PC-3 (cell line): ENCODE results near the gene VRK3. TPM values are rescaled to one million over a fixed set of nuclear protein-coding genes. Genes with fewer than 3 reads are reported as not detected.

Source experiments
- ATAC-seq: fragments of 200-7000 bp; cut with Tn5 transposase; 2 replicates; pipeline ENCODE4 v1.9.1; 2020; ENCODE audit warnings: mild to moderate bottlenecking, moderate library complexity
- BruUV-seq: library from RNA; stranded (reverse); fragments of 400-500 nt; replicated peaks from 2 replicates; lab custom pipeline; 2021; lab: Mats Ljungman, UMichigan
- CTCF ChIA-PET: fragments of 300-600 bp; sonication (Branson Sonifier 250); formaldehyde crosslinking; loops from one replicate; lab custom pipeline; 2022; ENCODE audit warnings: antibody characterized with exemption; lab: Charles Lee
- POLR2A ChIA-PET: fragments of 300-600 bp; sonication (Branson Sonifier 250); formaldehyde crosslinking; loops from one replicate; lab custom pipeline; 2022; ENCODE audit warnings: antibody characterized with exemption; ENCODE audit not compliant: unreplicated experiment; lab: Charles Lee
- DNase-seq: peaks from one replicate; pipeline ENCODE4 v3.0.0-alpha.2; 2015
- H2AFZ ChIP-seq: fragments of 300-600 bp; sonication (generic); 2 replicates; pipeline ENCODE4 v1.6.0; 2016; ENCODE audit warnings: antibody characterized with exemption, low read length
- H3F3A ChIP-seq: fragments of 300-600 bp; sonication (generic); one replicate; pipeline ENCODE4 v1.6.0; 2017; ENCODE audit warnings: antibody characterized with exemption, low read length, control low read depth, mild to moderate bottlenecking; ENCODE audit not compliant: unreplicated experiment
- H3K27ac ChIP-seq: fragments of 300-600 bp; sonication (generic); 2 replicates; pipeline ENCODE4 v1.5.1; 2016; ENCODE audit warnings: mild to moderate bottlenecking, low read length
- H3K27me3 ChIP-seq: fragments of 300-600 bp; sonication (generic); 2 replicates; pipeline ENCODE4 v1.6.1; 2016; ENCODE audit warnings: low read length, mixed read lengths
- H3K36me3 ChIP-seq: fragments of 300-600 bp; sonication (generic); 2 replicates; pipeline ENCODE4 v1.6.1; 2016; ENCODE audit warnings: low read depth, mixed run types, low read length, mixed read lengths
- H3K4me1 ChIP-seq: fragments of 300-600 bp; sonication (generic); 2 replicates; pipeline ENCODE4 v1.5.1; 2016; ENCODE audit warnings: low read length; ENCODE audit not compliant: insufficient read depth
- H3K4me2 ChIP-seq: fragments of 300-600 bp; sonication (generic); 2 replicates; pipeline ENCODE4 v1.6.0; 2016; ENCODE audit warnings: low read length
- H3K4me3 ChIP-seq: fragments of 300-600 bp; sonication (generic); 2 replicates; pipeline ENCODE4 v1.5.1; 2016; ENCODE audit warnings: mild to moderate bottlenecking, low read length, mixed read lengths
- H3K79me2 ChIP-seq: fragments of 300-600 bp; sonication (generic); 2 replicates; pipeline ENCODE4 v1.6.1; 2017; ENCODE audit warnings: low read length, mixed read lengths
- H3K9ac ChIP-seq: fragments of 300-600 bp; sonication (generic); 2 replicates; pipeline ENCODE4 v1.6.0; 2016; ENCODE audit warnings: mild to moderate bottlenecking, low read length
- H3K9me2 ChIP-seq: fragments of 300-600 bp; sonication (generic); replicated peaks from 2 replicates; pipeline ENCODE4 v1.6.1; 2016; ENCODE audit warnings: mixed run types, low read length, mixed read lengths
- H3K9me3 ChIP-seq: fragments of 300-600 bp; sonication (generic); 2 replicates; pipeline ENCODE4 v1.6.1; 2016; ENCODE audit warnings: low read length, mixed read lengths
- H4K20me1 ChIP-seq: fragments of 300-600 bp; sonication (generic); 2 replicates; pipeline ENCODE4 v1.6.1; 2016; ENCODE audit warnings: low read length, mixed read lengths
- EZH2 ChIP-seq: fragments of 300-600 bp; sonication (generic); IDR thresholded peaks from one replicate; pipeline ENCODE4 v1.6.1; 2017; ENCODE audit warnings: antibody characterized with exemption, mild to moderate bottlenecking, low read length; ENCODE audit not compliant: unreplicated experiment
- EZH2phosphoT487 ChIP-seq: fragments of 300-600 bp; sonication (generic); IDR thresholded peaks from 2 replicates; pipeline ENCODE4 v1.6.1; 2018; ENCODE audit warnings: mild to moderate bottlenecking, antibody characterized with exemption, low read length, borderline replicate concordance
- intact Hi-C: fragments of 100-400 bp; cut with micrococcal nuclease; formaldehyde crosslinking; loops from 2 replicates; pipeline ENCODE4 v1.9.0; 2023
- total RNA-seq: library from RNA; depleted of rRNA; stranded (reverse); fragments of >200 nt; gene quantifications from 2 replicates; pipeline ENCODE4 v1.2.3, GENCODE V29; 2014
- TF ChIP-seq, protein P1 (sequence below): fragments of 300-600 bp; sonication (generic); conservative IDR thresholded peaks from 2 replicates; pipeline ENCODE4 v1.5.1; 2017; ENCODE audit warnings: antibody characterized with exemption, low read depth, mild to moderate bottlenecking, low read length

Gene VRK3
- total RNA-seq, 1 experiment from 2014 or later: 36.3 TPM

DNA sequence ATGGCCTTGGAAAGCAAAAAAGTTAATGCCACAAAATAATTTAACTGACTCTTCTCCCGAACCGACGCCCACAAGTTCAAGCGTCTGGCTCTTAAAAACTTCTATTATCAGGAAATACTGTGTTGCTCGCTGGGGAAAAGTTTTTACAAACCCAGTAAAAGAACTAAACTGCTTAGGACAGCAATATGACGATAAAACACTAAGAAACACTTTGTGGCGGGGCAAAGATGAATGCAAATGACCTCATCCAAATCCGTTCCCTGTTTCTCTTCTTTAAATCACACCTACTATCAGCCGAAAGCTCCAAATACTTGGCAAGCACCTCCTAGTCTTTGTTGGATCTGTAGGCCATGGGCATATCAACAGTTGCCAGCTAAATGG is 69.1 kb downstream of the VRK3 start:
- no peaks in the 10 kb centered on the region for H3K36me3 ChIP-seq
- no peaks in the 10 kb centered on the region for H3F3A ChIP-seq
- no peaks in the 10 kb centered on the region for H3K79me2 ChIP-seq
- H3K9me2 ChIP-seq: no peaks in the 10 kb centered on the region
- H3K9me3 ChIP-seq: no peaks in the 10 kb centered on the region
- no TSS peak for BruUV-seq
- ATAC-seq: no peak
- intact Hi-C loops: no loop called here
- no peak overlapping the region for H2AFZ ChIP-seq
- TF ChIP-seq EZH2 (no peak), EZH2phosphoT487 (no peak)
- TF ChIP-seq, protein P1, sequence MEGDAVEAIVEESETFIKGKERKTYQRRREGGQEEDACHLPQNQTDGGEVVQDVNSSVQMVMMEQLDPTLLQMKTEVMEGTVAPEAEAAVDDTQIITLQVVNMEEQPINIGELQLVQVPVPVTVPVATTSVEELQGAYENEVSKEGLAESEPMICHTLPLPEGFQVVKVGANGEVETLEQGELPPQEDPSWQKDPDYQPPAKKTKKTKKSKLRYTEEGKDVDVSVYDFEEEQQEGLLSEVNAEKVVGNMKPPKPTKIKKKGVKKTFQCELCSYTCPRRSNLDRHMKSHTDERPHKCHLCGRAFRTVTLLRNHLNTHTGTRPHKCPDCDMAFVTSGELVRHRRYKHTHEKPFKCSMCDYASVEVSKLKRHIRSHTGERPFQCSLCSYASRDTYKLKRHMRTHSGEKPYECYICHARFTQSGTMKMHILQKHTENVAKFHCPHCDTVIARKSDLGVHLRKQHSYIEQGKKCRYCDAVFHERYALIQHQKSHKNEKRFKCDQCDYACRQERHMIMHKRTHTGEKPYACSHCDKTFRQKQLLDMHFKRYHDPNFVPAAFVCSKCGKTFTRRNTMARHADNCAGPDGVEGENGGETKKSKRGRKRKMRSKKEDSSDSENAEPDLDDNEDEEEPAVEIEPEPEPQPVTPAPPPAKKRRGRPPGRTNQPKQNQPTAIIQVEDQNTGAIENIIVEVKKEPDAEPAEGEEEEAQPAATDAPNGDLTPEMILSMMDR: no peak
- no peaks in the 10 kb centered on the region for H4K20me1 ChIP-seq
- H3K4me1 ChIP-seq: no peaks in the 10 kb centered on the region
- H3K9ac ChIP-seq: no peak overlapping the region
- H3K27ac ChIP-seq: no peak overlapping the region
- no peak for DNase-seq
- ChIA-PET POLR2A (no interaction called here), CTCF (no interaction called here)
- peaks cover 20% of the 10 kb centered on the region; the same call in 1 of the 2 replicates for H3K27me3 ChIP-seq
- H3K4me2 ChIP-seq: no peak overlapping the region
- no peak overlapping the region for H3K4me3 ChIP-seq

DNA sequence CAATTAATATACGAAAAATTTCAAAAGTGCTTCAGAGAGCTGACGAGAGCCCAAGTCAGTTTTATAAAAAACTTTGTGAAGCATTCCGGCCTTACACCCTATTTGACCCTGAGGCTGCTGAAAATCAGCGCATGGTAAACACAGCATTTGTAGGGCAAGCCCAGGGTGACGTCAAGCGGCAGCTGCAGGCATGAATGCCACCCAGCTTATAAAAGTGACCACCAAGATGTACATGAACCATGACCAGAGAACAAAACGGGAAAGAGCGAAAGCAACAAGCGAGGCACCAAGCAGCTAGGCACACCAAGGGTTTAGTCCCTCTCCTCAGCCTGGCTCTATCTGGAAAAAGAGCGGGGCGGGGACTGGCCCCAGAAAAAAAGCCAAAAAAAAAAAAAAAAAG is 70.2 kb downstream of the VRK3 start:
- no peak overlapping the region for H2AFZ ChIP-seq
- no peaks in the 10 kb centered on the region for H4K20me1 ChIP-seq
- H3K27ac ChIP-seq: no peak overlapping the region
- no peaks in the 10 kb centered on the region for H3K9me2 ChIP-seq
- ChIA-PET CTCF (no interaction called here), POLR2A (no interaction called here)
- H3F3A ChIP-seq: no peaks in the 10 kb centered on the region
- no peak overlapping the region for H3K4me3 ChIP-seq
- ATAC-seq (no peak), DNase-seq (no peak)
- H3K9ac ChIP-seq: no peak overlapping the region
- H3K9me3 ChIP-seq: no peaks in the 10 kb centered on the region
- H3K36me3 ChIP-seq: no peaks in the 10 kb centered on the region
- intact Hi-C loops: no loop called here
- H3K79me2 ChIP-seq: no peaks in the 10 kb centered on the region
- H3K4me2 ChIP-seq: no peak overlapping the region
- TF ChIP-seq EZH2phosphoT487 (no peak), EZH2 (no peak)
- TF ChIP-seq, protein P1: no peak
- peaks cover 20% of the 10 kb centered on the region; the same call in 1 of the 2 replicates for H3K27me3 ChIP-seq
- BruUV-seq: no TSS peak
- no peaks in the 10 kb centered on the region for H3K4me1 ChIP-seq

DNA sequence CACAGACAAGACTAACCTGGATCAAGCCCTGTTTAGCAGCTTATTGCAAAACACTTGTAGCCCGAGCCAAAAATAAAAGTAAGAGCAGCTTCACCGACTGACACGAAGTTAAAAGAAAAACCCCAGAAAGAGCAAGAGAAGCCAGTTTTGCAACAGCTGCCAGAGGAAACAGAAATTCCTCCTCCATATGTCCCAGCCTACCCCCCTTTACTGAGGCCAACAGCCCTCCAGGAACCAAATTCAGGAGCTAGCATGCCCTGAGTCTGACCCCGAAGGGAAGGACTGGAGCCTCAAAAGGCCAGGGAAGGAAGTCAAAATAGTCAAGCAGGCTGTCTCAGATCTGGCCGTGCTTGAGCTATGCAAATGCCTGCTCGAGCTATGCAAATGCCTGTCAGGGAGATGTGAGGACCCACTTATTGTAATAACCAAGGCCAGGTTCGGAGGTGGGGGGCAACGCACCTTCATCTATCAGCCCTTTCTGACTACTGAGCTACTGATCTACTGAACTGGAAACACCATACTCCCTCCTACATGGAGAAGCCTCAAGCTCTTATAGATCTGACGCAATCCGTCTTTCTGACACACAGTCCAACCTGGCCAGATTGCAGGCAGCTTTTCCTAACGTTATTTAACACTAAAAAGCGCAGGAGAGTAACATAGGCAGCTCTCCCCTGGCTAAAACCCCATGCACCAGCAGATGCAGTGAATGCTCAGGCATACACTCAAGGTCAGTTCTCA is 70.9 kb downstream of the VRK3 start:
- ChIA-PET POLR2A (no interaction called here), CTCF (no interaction called here)
- no peaks in the 10 kb centered on the region for H3F3A ChIP-seq
- no peak overlapping the region for H3K27ac ChIP-seq
- H3K27me3 ChIP-seq: peaks cover 20% of the 10 kb centered on the region; the same call in 1 of the 2 replicates
- no peak overlapping the region for H3K4me3 ChIP-seq
- H2AFZ ChIP-seq: no peak overlapping the region
- H3K9ac ChIP-seq: no peak overlapping the region
- H3K9me3 ChIP-seq: no peaks in the 10 kb centered on the region
- ATAC-seq (no peak), DNase-seq (no peak)
- no peaks in the 10 kb centered on the region for H4K20me1 ChIP-seq
- H3K9me2 ChIP-seq: no peaks in the 10 kb centered on the region
- BruUV-seq: no TSS peak
- intact Hi-C loops: no loop called here
- no peaks in the 10 kb centered on the region for H3K36me3 ChIP-seq
- H3K4me1 ChIP-seq: no peaks in the 10 kb centered on the region
- H3K4me2 ChIP-seq: no peak overlapping the region
- TF ChIP-seq EZH2phosphoT487 (no peak), EZH2 (no peak)
- TF ChIP-seq, protein P1: no peak
- H3K79me2 ChIP-seq: no peaks in the 10 kb centered on the region
